ENCODE results near the gene SYAP1.
A peak's percentile ranks its signal among the peaks of the same experiment; 100 is the strongest.
"Not testable (repeated sequence)": the region's sequence is repeated elsewhere in the genome, so short reads cannot be mapped to it uniquely, and the experiment has no call there.

SYAP1 gene

DNA sequence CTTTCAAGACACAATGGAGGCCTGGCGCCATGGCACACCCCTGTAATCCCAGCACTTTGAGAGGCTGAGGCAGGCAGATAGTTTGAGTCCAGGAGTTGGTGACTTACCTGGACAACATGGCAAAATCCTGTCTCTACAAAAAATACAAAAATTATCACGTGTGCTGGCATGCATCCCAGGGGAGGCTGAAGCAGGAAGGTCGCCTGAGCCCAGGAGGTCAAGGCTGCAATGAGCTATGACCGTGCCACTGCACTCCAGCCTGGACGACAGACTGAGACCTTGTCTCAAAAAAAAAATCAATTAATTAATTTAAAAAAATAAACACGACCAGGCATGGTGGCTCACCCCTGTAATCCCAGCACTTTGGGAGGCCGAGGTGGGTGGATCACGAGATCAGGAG lies 4.9 kb upstream of the SYAP1 start:
- TF ChIP-seq, protein P1, sequence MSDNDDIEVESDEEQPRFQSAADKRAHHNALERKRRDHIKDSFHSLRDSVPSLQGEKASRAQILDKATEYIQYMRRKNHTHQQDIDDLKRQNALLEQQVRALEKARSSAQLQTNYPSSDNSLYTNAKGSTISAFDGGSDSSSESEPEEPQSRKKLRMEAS (IDR thresholded peaks at IDR 0.05; ENCODE audit: low read depth, low read length) = no peak
- TF ChIP-seq POLR2A (IDR thresholded peaks at IDR 0.05; ENCODE audit: extremely low read depth, insufficient read length) (no peak), MYC (IDR thresholded peaks at IDR 0.05; ENCODE audit: low read depth, low read length) (no peak)
- TF ChIP-seq, protein P2, sequence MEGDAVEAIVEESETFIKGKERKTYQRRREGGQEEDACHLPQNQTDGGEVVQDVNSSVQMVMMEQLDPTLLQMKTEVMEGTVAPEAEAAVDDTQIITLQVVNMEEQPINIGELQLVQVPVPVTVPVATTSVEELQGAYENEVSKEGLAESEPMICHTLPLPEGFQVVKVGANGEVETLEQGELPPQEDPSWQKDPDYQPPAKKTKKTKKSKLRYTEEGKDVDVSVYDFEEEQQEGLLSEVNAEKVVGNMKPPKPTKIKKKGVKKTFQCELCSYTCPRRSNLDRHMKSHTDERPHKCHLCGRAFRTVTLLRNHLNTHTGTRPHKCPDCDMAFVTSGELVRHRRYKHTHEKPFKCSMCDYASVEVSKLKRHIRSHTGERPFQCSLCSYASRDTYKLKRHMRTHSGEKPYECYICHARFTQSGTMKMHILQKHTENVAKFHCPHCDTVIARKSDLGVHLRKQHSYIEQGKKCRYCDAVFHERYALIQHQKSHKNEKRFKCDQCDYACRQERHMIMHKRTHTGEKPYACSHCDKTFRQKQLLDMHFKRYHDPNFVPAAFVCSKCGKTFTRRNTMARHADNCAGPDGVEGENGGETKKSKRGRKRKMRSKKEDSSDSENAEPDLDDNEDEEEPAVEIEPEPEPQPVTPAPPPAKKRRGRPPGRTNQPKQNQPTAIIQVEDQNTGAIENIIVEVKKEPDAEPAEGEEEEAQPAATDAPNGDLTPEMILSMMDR (IDR thresholded peaks at IDR 0.05; ENCODE audit: low read depth, low read length) = no peak
- no peak overlapping the region for H3K4me3 ChIP-seq (ENCODE audit: low read depth, low read length)
- no peak for DNase-seq (ENCODE audit: low read depth)

DNA sequence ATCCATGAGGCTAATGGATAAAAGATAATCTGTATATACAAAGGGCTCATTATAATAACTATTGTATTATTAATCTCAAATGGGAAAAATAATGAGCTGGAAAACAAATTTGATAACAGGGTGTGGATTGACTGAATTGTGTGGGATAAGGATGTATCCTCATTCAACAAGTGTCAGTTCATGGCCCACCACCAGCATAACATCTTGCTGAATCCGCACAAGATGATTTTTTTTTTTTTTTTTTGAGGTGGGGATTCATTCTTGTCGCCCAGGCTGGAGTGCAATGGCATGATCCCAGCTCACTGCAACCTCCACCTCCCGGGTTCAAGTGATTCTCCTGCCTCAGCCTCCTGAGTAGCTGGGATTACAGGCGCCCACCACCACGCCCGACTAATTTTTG lies 3.8 kb upstream of the SYAP1 start:
- not testable (repeated sequence) for H3K4me3 ChIP-seq (ENCODE audit: low read depth, low read length); DNase-seq (ENCODE audit: low read depth)

DNA sequence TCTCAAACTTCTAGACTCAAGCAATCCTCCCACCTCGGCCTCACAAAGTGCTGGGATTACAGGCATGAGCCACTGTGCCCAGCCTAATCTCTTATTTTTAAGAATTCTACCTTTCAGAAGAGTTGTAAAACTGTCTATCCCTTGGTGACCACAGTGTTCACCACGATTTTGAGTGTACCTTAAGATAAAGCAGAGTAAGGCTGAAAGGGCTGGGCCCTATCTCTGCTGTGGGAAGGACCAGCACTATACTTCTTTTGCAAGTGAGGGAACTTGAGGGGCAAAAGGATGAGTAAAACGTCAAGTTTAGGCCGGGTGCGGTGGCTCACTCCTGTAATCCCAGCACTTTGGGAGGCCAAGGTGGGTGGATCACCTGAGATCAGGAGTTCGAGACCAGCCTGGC lies 3.0 kb upstream of the SYAP1 start:
- not testable (repeated sequence) for H3K4me3 ChIP-seq (ENCODE audit: low read depth, low read length); DNase-seq (ENCODE audit: low read depth)

DNA sequence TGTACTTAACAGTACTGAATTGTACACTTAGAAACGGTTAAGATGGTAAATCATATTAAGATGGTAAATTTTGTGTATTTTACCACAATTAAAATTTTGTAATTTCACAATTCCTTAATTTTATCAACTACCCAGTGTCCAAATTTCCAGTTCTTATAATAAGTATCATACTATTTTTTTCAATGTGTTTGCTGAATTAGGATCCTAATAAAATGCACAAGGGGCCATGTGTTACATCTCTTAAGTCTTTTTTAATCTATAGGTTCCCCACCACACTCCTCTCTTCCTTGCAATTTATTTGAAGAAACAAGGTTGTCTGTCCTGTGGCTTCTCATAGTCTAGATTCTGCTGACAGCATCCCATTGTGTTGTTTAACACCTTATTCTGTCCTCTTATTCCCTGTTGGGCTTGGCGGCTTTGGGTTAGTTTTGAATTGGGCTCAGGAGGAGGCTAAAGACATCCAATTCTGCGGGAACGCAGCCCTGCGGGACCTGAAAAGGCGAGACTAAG lies 533 bp upstream of the SYAP1 start:
- no peak for TF ChIP-seq MYC (IDR thresholded peaks at IDR 0.05; ENCODE audit: low read depth, low read length)
- TF ChIP-seq POLR2A (IDR thresholded peaks at IDR 0.05; ENCODE audit: extremely low read depth, insufficient read length) = no peak
- TF ChIP-seq, protein P1 (IDR thresholded peaks at IDR 0.05; ENCODE audit: low read depth, low read length) = no peak
- TF ChIP-seq, protein P2 (IDR thresholded peaks at IDR 0.05; ENCODE audit: low read depth, low read length) = no peak
- DNase-seq (ENCODE audit: low read depth) = no peak
- peak overlapping the region; percentile 76 for H3K4me3 ChIP-seq (ENCODE audit: low read depth, low read length)

DNA sequence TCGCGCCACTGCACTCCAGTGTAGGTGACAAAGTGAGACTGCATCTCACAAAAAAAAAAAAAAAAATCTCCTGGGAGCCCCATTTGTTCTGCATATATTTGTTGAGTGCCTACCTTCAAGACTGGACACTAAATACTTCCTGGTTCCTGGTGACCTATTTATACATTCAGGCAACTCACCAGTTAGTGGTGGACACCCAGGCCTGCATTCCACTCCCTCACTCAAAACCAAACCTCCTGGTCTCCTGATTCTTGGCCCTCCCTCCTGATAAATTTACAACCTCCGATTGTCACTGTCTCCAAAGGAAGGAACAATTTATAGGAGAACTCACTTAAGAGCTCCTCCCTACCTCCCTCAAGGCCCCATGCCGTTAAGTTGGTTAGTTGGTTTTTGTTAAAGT lies 3.1 kb downstream of the SYAP1 start:
- TF ChIP-seq, protein P1 (IDR thresholded peaks at IDR 0.05; ENCODE audit: low read depth, low read length) = no peak
- TF ChIP-seq MYC (IDR thresholded peaks at IDR 0.05; ENCODE audit: low read depth, low read length) (no peak), POLR2A (IDR thresholded peaks at IDR 0.05; ENCODE audit: extremely low read depth, insufficient read length) (no peak)
- TF ChIP-seq, protein P2 (IDR thresholded peaks at IDR 0.05; ENCODE audit: low read depth, low read length) = no peak
- DNase-seq (ENCODE audit: low read depth) = no peak
- no peak overlapping the region for H3K4me3 ChIP-seq (ENCODE audit: low read depth, low read length)

DNA sequence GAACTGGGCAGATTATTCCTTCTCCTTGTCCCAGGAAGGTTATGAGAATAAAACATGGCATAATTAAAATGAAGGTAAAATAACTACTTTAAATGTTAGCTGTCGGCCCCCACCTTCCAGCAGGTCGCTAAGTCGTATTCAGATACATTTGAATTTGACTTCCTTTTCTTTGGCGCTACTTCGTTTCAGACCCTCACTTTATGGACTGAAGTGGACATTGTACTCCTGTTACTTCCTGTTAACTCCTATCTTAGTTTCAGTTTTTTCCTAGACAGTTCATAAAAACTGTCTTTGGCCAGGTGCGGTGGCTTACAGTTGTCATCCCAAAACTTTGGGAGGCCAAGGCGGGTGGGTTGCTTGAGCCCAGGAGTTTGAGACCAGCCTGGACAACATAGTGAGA lies 5.7 kb downstream of the SYAP1 start:
- no peak overlapping the region for H3K4me3 ChIP-seq (ENCODE audit: low read depth, low read length)
- TF ChIP-seq MYC (IDR thresholded peaks at IDR 0.05; ENCODE audit: low read depth, low read length) = no peak
- no peak for TF ChIP-seq POLR2A (IDR thresholded peaks at IDR 0.05; ENCODE audit: extremely low read depth, insufficient read length)
- TF ChIP-seq, protein P2 (IDR thresholded peaks at IDR 0.05; ENCODE audit: low read depth, low read length) = no peak
- TF ChIP-seq, protein P1 (IDR thresholded peaks at IDR 0.05; ENCODE audit: low read depth, low read length) = no peak
- DNase-seq (ENCODE audit: low read depth) = no peak

DNA sequence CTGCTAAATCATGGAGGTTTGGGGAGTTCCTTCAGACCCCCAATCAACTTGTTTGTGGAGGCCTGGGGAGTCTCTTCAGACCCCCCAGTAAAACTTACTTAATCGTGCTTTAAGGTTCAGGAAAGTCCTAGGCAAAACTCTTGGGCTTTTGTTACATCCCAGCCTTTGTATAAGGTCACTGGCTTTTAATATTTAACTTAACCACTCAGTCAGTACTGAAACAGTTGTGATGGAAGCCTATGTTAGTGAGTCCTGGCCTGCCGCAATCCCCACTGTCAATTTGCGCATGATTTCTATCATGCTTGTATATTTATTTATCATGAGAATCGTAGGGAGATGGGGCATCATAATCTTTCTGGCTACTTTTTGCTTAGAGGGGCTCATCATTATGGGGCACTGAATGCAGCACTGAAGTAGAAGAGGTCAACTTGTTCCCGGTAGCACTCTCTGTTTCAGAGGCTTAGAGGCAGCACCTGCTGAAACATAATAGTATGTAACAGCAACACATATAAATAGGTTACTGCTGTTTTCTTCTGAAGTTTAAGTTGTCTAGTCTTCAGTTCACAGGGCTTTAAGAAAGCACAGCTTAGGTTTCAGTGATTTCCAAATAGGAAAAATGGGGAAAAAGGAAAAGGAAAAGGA lies 7.1 kb downstream of the SYAP1 start:
- DNase-seq (ENCODE audit: low read depth); H3K4me3 ChIP-seq (ENCODE audit: low read depth, low read length): not testable (repeated sequence)

All from NB4 (cell line).